GM21529 (cell line): ENCODE measurements around the gene USP20.

Source experiments
- ATAC-seq: cut with Tn5 transposase; IDR thresholded peaks from one replicate; pipeline ENCODE4 v1.9.1; 2021; ENCODE audit not compliant: unreplicated experiment

Gene USP20

GRCh38 chr9:129853614-129854013 lies 18.4 kb downstream of the USP20 start:
- ATAC-seq = no peak

GRCh38 chr9:129854588-129855110 lies 19.4 kb downstream of the USP20 start:
- ATAC-seq = no peak

GRCh38 chr9:129857207-129857606 lies 21.9 kb downstream of the USP20 start:
- no peak for ATAC-seq

- no peak for ATAC-seq
Measured at GRCh38 chr9:129858167-129858962, 23.1 kb downstream of the USP20 start.

- ATAC-seq = no peak
Measured at GRCh38 chr9:129860653-129861446, 25.6 kb downstream of the USP20 start.

GRCh38 chr9:129861447-129861827 lies 26.2 kb downstream of the USP20 start:
- no peak for ATAC-seq

- ATAC-seq = no peak
Measured at GRCh38 chr9:129863059-129863690, 27.9 kb downstream of the USP20 start.

- ATAC-seq = no peak
Measured at GRCh38 chr9:129864991-129865647, 29.9 kb downstream of the USP20 start.

GRCh38 chr9:129865668-129866320 lies 30.5 kb downstream of the USP20 start:
- no peak for ATAC-seq

GRCh38 chr9:129866394-129867135 lies 31.3 kb downstream of the USP20 start:
- no peak for ATAC-seq

GRCh38 chr9:129867136-129868022 lies 32.1 kb downstream of the USP20 start:
- ATAC-seq = no peak

GRCh38 chr9:129868023-129868871 lies 33.0 kb downstream of the USP20 start:
- ATAC-seq = no peak

- ATAC-seq = no peak
Measured at GRCh38 chr9:129868872-129869486, 33.7 kb downstream of the USP20 start.

- ATAC-seq = no peak
Measured at GRCh38 chr9:129869585-129870501, 34.6 kb downstream of the USP20 start.

- ATAC-seq = no peak
Measured at GRCh38 chr9:129871046-129871445, 35.8 kb downstream of the USP20 start.

- no peak for ATAC-seq
Measured at GRCh38 chr9:129873563-129874190, 38.4 kb downstream of the USP20 start.
